H4 (cell line): ENCODE results near the gene USE1. TPM values are rescaled to one million over a fixed set of nuclear protein-coding genes. Genes with fewer than 3 reads are reported as not detected.
A peak's percentile ranks its signal among the peaks of the same experiment; 100 is the strongest.

Experiments used
- DNase-seq: peaks from one replicate; pipeline ENCODE4 v3.0.0-alpha.2; 2015; ENCODE audit warnings: low spot score
- total RNA-seq: library from RNA; depleted of rRNA; stranded (reverse); fragments of >200 nt; shearing (Covaris generic); gene quantifications from 2 replicates; pipeline ENCODE4 v1.2.3, GENCODE V29; 2014

Gene USE1
- total RNA-seq, 1 experiment from 2014 or later = 43.2 TPM

DNA sequence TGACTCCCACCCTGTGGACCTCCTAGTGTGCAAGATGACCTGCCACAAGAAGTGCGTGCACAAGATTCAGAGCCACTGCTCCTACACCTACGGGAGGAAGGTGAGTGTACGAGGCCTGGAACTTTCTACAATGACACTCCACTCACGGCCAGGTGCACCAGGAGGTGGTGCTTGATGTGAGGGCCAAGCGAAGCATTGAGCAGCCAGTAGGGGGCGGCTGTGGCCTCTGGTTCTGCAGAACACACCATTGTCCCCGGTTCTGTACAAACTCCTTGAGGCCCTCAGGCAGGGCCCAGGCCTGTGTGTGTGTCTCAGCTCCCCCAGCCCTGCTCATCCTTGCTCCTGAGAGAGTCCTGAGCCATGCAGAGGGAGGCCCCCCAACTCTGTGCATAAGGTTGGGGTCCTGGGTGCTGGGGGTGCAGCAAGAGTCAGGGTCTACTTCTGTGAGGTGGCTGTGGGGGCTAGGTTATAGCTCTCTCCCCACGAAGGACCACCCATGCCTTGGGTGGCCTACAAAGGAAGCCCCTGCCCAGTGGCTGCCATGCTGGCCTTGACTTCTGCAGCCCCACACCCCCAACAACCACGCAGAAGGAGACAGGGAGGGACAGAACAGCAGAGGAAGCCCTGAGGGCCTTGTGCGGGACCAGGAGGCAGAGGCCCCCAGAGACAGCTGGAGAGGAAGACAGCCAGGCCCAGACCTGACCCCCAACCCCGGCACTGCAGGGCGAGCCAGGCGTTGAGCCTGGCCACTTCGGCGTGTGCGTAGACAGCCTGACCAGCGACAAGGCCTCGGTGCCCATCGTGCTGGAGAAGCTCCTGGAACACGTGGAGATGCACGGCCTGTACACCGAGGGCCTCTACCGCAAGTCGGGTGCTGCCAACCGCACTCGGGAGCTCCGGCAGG, 9.7 kb upstream of the USE1 start:
- DNase-seq = peak; percentile 44

DNA sequence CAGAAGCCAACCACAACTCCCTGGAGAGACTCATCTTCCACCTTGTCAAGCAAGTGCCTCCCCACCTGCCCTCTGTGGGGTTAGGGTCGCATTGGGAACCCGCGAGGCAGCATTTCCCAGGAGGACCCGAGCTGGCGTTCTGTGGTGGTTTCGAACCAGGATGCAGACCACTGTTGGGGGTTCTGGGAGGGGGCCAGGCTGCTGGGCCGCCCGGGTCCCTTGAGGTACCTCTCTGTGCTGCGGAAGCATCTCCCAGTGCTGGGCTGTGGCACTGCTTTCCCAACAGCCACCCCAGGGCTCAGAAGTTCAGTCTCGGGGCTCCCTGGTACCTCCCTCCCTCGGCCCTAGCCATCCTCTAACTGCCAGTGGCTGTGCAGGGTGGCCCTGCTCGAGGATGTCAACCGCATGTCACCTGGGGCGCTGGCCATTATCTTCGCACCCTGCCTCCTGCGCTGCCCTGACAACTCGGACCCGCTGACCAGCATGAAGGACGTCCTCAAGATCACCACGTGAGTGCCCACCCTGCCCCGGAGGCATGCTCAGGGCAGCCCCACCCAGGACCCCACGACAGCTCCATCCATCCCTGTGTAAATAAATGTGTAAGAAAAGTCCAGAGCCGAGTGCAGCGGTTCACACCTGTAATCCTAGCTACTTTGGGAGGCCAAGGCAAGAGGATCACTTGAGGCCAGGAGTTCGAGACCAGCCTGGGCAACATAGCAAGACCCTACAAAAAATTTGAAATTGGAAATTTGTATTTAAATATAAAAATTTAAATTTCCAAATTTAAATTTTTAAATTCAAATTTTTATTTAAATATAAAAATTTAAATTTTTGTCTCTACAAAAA, 8.2 kb upstream of the USE1 start:
- DNase-seq = no peak

DNA sequence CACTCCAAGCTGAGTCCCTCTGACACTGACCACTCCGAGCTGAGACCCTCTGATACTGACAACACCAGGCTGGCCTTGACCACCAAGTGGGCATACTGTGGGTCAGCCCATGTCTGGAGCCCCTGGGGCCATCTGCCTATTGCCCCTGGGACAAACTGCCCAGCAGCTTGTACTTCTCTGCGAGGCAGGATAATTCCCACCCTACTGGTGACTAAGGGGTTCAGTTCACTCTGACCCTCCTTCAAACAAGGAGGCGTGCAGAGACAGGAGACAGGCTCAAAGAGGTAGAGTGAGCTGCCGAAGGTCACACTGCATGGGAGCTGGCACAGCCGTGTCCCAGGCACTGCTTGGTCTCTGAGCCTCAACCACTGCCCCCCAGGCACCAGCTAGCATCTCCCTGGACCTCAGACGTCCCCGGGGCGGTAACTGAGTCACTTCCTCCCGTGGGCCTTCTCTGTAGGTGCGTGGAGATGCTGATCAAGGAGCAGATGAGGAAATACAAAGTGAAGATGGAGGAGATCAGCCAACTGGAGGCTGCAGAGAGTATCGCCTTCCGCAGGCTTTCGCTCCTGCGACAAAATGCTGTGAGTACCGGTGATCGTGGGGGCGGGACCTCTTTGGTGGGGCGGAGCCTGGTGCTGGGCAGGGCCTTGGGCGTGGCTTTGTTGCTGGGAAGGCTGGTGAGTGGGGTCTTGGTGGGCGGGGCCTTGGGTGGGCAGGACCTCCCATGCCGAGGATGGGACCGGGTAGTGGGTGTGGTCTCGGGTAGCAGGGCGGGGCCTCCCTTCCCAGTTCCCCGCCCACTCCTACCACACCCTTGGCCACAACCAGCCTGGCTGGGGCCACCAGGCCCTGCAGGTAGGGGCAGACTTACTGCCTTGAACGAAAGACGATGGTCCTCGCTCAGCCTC, 5.8 kb upstream of the USE1 start:
- no peak for DNase-seq

DNA sequence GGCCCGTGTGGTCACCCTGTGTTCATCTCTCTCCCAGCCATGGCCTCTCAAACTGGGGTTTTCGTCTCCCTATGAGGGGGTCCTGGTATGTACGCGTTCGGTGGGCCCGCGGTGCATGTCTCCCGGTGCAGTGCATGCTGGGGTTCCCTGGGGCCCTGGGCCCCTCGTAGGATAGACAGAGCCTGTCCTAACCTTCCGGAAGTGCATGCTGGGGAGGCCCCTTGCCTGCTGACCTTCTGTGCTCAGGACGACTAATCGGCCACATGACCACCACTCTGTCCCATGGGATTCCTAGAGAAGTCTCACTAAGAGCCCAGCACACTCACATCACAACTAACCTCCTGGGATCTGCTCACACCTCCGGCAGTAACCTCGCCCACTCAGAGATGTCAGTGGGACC, 4.9 kb upstream of the USE1 start:
- no peak for DNase-seq

DNA sequence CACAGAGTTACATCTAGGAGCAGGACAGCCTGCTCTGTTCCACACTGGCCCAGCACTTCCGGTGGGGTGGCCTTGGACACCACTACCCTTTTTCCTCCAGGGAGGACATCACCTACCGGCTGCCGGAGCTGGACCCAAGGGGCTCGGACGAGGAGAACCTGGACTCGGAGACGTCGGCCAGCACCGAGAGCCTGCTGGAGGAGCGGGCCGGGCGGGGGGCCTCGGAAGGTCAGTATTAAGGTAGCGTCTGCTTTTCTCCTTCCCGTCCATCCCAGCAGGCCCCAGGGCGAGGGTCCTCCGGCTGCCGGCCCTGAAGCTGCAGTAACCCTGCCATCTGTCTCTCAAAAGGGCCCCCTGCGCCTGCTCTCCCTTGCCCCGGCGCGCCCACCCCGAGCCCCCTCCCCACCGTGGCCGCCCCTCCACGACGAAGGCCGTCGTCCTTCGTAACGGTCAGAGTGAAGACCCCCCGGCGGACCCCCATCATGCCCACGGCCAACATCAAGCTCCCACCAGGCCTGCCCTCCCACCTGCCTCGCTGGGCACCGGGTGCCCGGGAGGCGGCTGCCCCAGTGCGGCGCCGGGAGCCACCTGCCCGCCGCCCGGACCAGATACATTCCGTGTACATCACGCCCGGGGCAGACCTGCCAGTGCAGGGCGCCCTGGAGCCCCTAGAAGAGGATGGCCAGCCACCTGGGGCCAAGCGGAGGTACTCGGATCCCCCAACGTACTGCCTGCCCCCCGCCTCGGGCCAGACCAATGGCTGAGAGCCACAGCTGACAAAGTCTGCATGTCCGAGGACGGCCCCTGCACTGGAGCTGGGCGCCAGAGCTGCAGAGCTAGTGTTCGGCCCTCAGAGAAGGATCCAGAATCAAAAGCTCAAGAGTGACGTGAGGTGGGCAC, 3.4 kb upstream of the USE1 start:
- DNase-seq = no peak

DNA sequence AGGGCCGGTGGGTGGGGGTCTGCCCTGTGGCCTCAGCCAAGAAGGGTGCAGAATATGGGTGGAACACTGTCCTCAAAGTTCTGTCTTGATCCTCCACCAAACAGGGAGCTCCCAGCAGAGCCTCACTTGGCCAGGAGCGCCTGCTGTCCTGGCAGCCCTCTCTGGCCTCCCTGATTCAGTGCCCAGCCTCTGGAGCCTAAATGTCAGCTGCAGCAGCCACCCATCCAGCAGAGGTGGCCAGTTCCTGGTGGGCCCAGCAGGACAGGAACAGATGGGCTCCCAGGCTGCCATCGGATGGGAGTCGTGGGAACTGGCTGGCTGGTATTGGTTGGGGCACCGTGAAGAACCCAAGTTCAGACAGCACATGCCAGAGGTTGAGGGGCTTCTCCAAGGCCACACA, 1.8 kb upstream of the USE1 start:
- DNase-seq = no peak

DNA sequence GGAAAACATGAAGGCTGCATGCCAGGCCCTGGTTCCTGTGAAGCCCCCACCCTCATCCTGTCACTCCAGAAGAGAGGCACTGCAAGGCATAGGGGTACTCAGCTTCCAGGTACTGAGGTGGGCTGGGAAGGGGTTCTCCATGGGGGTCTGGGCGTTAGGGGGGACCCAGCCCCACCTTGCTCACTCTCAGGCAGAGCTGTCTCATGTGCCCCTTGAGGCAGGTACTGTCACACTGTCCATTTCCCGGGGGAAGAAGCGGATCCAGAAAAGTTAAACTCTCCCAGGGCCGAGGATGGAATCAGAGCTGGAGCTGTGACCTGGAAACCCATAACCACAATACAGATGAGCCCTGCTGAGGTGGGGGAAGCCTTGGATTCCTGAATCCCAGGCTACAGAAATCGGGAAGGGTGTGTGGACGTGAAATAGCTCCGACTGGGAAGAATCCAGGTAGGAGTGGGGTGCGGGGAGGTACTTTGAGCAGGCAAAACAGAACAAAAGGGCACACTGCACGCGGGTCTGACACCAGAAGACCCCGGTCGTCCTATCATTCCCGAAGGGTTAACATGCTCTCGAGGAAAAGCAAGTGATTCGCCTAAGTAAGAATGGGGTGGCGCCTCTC, 540 bp upstream of the USE1 start:
- DNase-seq = no peak

DNA sequence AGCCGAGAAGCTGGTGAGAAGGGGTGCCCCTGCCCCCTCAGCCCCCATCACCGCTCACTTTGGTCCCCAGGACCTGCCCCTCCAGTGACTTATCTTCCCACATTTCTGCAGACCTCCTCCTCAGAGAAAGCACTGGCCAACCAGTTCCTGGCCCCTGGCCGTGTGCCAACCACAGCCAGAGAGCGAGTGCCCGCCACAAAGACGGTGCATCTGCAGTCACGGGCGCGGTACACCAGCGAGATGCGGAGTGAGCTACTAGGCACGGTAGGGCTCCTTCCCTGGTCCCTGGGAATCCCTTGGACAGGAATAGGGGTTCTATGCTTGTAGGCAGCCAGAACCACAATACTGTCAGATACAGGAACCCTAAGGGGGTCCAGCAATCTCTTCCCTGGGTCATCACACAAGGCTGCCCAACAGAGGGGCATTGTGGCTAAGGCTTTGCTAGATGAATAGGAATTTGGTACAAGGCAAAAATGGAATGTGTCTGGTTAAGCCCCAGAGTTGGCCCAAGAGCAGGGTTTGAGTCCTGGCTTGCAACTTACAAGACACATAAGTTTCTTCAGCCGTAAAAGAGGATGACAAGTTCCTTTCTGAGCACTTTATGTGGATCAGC, 1.0 kb downstream of the USE1 start:
- DNase-seq = no peak

DNA sequence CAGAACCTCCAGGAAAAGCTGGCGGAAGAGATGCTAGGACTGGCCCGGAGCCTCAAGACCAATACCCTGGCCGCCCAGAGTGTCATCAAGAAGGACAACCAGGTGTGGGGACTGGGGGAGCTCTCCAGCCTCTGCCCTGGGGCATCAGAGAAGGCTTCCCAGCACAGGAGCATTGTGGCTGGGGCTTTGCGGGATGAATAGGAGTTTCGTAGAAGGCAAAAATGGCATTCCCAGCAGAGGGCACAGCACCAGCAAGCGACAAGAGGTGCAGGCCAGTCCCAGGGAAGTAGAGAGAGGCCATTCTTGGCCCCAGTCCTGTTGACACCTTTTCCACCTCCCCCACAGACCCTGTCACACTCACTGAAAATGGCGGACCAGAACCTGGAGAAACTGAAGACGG, 4.1 kb downstream of the USE1 start:
- no peak for DNase-seq

DNA sequence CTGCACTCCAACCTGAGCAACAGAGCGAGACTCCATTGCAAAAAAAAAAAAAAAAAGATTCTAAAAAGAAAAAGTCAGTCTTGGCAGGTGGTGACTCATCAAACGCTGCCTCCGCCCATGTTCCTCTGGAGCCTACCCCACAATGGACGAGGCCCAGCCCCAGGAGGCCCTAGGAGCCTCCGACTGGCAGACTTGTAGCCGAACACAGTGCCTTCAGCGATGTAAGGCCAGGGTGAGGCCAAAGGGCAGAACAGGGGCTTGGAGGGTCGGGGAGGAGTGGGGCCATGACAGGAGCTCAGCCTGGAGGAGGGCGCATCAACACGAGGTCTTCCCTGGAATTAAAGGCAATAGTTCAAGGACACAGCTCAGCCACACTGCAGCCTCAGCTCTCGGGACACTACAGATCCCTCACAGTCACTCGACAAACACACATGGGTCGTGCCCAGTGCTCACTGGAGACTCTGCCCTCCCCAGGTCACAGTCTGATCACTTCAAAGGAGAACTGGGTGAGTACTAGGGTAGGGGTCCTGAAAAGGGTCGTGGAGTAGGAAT, 5.1 kb downstream of the USE1 start:
- peak; percentile 83 for DNase-seq

DNA sequence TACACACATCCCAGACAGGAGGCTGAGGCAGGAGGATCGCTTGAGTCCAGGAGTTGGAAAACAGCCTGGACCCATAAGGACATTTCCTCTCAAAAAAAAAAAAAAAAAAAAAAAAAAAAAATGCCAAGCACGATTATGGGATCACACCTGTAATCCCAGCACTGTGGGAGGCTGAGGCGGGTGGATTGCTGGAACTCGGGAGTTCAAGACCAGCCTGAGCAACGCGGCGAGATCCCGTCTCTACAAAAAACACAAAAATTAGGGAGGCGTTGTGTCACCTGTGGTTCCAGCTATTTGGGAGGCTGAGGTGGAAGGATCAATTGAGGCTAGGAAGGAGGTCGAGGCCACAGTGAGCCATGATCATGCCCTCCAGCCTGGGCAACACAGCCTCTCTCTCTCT, 9.9 kb downstream of the USE1 start:
- DNase-seq = no peak

DNA sequence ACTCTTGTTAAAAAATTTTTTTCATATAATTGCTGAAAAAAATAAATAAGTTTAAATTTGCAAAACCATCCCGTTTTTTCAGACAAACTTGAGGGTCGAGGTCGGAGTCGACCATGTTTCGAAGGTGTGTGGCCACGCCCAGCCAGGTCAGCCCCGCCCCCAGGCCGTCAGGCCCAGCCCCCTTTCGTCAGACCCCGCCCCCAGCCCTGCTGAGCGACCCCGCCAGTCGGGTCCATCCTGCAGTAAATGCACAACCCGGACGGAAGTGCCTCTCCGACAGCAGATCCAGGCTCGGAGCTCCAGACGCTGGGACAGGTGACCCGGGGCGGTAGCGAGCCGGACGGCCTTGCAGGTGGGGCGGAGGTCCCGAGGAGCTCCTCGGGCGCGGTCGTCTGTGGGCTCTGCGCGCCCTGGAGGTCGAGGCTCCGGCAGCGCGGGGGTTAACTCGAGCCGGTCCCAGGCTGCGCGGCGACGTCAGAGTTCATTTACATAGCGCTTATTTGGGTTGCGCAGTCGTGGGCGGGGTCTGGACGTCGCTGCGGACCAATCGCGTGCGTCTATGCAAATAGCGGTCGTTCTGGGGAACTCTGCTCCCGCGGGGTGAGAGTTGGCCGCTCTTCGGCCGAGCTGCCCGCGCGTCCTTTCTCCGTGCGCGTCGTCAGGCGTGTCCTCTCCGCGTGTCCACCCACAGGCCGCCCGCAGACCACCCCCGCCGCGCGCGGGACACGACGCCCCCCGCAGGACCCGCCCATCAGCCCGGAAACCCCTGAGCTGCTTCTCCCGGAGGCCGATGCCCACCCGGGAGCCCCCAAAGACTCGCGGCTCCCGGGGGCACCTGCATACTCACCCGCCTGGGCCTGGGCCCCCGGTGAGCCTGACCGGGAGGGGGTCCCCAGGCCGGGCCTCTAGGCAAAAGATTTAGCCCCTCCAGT, 11.1 kb downstream of the USE1 start, which contains the start of gene OCEL1:
Gene OCEL1, plus strand, starts transcription at position 225 of the 932 bp plus-strand sequence. Its CDS starts 22 bp downstream, at position 247.
- peak; percentile 99 for DNase-seq

DNA sequence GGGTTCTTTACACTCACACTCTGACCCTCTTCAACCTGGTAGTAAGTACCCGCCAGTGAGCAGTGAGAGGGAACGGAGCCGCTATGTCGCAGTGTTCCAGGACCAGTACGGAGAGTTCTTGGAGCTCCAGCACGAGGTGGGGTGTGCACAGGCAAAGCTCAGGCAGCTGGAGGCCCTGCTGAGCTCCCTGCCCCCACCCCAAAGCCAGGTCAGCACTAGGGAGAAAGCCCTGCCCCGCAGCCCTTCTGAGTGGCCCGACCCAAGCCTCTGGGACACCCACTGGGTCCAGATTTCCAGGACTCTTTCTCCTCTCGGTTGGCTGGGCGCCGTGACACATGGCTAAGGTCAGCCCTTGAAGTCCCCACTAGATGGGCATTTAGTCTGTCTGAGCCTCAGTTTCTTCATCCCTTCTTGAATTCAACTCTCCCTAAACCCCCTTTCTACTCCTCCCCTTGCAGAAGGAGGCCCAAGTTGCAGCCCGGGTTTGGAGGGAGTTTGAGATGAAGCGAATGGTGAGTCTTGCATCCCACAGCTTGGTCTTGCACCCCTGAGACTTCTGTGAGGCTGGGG, 12.7 kb downstream of the USE1 start:
- no peak for DNase-seq

DNA sequence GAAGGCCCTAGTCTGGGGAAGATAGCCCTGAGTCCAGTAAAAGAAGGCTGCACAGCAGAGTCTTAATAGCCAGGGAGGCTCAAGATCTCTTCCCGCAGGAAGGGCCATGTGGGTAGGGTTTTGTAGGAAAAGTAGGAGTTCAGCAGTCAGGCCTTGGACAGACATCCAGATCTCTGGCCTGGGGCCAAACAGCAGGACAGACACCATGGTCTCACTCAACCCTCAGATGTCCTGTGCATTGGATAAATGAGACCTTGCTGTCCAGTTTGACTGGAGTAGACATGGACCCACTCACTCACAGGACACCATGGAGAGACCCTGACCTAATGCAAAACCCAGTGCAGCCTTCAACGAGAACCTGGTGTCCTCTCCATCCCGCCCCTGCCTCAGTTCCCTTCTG, 14.7 kb downstream of the USE1 start:
- no peak for DNase-seq

DNA sequence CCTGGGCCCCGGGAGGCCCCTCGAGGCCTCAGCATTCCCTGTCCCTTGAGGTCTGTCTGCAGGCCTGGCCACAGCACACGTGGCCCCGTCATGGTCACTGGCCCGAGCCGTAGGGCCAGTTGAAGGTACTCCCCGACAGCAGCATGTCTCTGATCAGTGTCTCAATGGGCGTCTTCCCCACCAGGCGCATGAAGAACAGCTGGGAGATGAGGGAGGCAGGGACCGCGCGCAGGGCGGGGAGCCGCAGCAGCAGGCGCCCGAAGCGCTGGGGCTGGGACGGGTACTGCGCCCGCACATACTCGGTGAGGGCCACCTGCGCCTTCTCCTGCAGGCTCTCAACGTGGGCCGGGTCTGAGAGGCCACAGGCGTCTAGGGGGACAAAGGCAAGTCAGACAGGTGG, 17.1 kb downstream of the USE1 start:
- DNase-seq = no peak

DNA sequence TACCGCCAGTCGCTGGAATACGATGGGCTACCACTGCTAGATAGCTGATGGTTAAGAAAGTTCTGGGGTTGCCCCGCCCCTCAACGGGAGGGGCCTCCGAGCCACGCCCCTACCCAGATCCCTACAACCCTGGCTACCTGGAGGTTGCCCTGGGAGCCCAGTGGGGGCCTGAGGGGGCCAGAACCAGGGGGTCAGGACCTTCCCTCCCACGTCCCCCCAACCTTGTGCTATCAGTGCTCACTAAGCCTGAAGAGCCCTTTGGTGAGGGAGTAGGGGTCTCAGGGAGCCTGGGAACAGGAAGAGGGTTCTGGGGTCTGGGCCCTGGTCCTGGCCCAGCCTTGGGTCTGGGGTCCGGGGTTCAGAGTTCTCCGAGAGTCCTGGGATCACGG, 19.7 kb downstream of the USE1 start:
- DNase-seq = no peak

DNA sequence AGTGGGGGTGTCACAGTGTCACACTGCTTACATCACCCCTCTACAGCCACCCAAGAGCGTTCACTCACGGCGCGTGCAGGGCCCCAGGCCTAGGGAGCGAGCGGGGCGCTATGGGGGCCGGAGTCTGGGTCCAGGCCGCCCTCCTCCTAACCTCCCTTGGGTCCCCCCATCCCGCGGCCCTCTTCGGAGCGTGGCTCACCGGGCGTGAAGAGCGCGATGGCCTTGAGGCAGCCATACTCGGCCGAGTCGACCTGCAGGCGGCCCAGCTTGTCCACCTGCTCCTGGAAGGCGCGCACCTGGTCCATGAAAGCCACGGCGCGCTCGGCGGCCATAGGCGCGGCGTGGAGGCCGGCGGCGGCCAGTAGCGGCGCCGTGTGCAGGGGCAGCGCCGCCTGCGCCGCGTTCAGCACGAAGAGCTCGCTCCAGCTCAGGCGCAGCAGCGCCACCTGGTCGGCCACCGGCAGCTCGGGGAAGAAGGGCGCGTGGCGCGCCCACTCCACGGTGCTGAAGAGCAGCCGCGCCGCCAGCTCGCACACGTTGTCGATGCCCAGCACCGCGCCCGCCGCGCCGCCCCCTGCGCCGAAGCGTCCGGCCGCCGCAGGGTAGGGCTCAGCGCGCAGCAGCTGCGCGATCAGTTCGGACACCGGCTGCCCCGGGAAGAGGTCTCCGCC, 20.3 kb downstream of the USE1 start:
- peak; percentile 61 for DNase-seq
